Adrenal gland (tissue), 12 donors: ENCODE results near the gene ACBD6. TPM values are rescaled to one million over a fixed set of nuclear protein-coding genes. Genes with fewer than 3 reads are reported as not detected.

ENCODE experiments used
- DNase-seq, 7 donors: peaks; one replicate each; pipeline ENCODE4 v3.0.0-alpha.2; 2019 to 2020
- H3K27ac ChIP-seq, 5 donors: fragments of 200-600 bp; sonication (generic) in 4 of 5; 1 replicate in 3 of 5; 2 replicates in 2 of 5; pipeline versions ENCODE4 v1.5.1 to v1.8.0; 2016 to 2020; ENCODE audit warnings: mild to moderate bottlenecking in 1 of 5
- H3K27me3 ChIP-seq: fragments of 200-600 bp; 2 replicates; pipeline ENCODE4 v1.8.0; 2021
- H3K36me3 ChIP-seq, 2 donors: fragments of 200-600 bp; replicated peaks in 1 of 2; 1 replicate in 1 of 2; 2 replicates in 1 of 2; pipeline versions ENCODE4 v1.5.1 to v1.8.0; 2018 to 2022
- H3K4me1 ChIP-seq, 2 donors: fragments of 200-600 bp; replicated peaks in 1 of 2; 1 replicate in 1 of 2; 2 replicates in 1 of 2; pipeline versions ENCODE4 v1.5.1 to v1.8.0; 2018 to 2021
- H3K4me3 ChIP-seq, 4 donors: fragments of 200-600 bp; sonication (generic) in 3 of 4; one replicate each; pipeline ENCODE4 v1.5.1; 2016 to 2018
- H3K9me3 ChIP-seq, 3 donors: fragments of 200-600 bp; sonication (generic) in 1 of 3; replicated peaks in 1 of 3; 1 replicate in 2 of 3; 2 replicates in 1 of 3; pipeline versions ENCODE4 v1.5.1 to v1.8.0; 2016 to 2021
- POLR2A ChIP-seq, 2 donors: fragments of 450-650 bp; IDR thresholded peaks; one replicate each; pipeline ENCODE4 v1.6.1; 2017; ENCODE audit warnings: antibody characterized with exemption in 2 of 2, mild to moderate bottlenecking in 2 of 2, moderate library complexity in 1 of 2
- WGBS, 4 donors: extraction: QIAGEN DNeasy Blood & Tissue Kit in 2 of 4; methylation state at CpG; one replicate each; pipeline versions ENCODE4 v1.1.5 to v1.1.7; 2013 to 2017; 5-methylcytosine and 5-hydroxymethylcytosine counted together
- intact Hi-C, 2 donors: fragments of 100-400 bp; cut with DNase I; formaldehyde crosslinking; loops; one replicate each; pipeline versions ENCODE4 v1.14.1 to v1.15.0; 2022 to 2023
- polyA plus RNA-seq, 3 donors: library from polyadenylated mRNA; stranded (reverse); fragments of 200-250 nt in 2 of 3; fragments of 350-450 nt in 1 of 3; fragmentation: Illumina TruSeq in 1 of 3; extraction: RNeasy Lipid Tissue Mini Kit (QIAGEN cat#74804) in 1 of 3; gene quantifications; one replicate each; pipeline ENCODE4 v1.2.3, GENCODE V29; 2013 to 2014
- total RNA-seq, 9 donors: library from RNA; depleted of rRNA in 4 of 9; stranded (reverse); fragments of >200 nt in 4 of 9; fragments of 120-200 nt in 1 of 9; fragmentation: NEBNext Ultra II Directional in 1 of 9; extraction: Animal tissue kit (Norgen Biotek cat#: 25700) in 1 of 9; gene quantifications; one replicate each; pipeline versions ENCODE4 v1.1.0 to v1.2.4, GENCODE V29; 2013 to 2023
- TF ChIP-seq, protein P1 (sequence below), 6 experiments: fragments of 450-650 bp in 4 of 6; fragments of 200-600 bp in 2 of 6; sonication (generic) in 1 of 6; IDR thresholded peaks; 1 replicate in 5 of 6; 2 replicates in 1 of 6; pipeline versions ENCODE4 v1.5.1 to v1.8.0; 2016 to 2021; ENCODE audit warnings: antibody characterized with exemption in 6 of 6, mild to moderate bottlenecking in 2 of 6, moderate library complexity in 1 of 6
- donor health status: healthy with polysubstance abuse.
- donor health status: Bipolar disorder and iron deficiency.
- donor health status: DM: yes; HTN: yes; CAD: no.
- donor health status: DM: no; HTN: no; CAD: no.
- donor health status: DM: no; HTN: no; CAD: no.
- donor health status: DM: yes; HTN: yes; CAD: no.

ACBD6 gene
- total and polyA plus RNA-seq, 12 donors = 28.7 to 75.1 (median 36.6) TPM

DNA sequence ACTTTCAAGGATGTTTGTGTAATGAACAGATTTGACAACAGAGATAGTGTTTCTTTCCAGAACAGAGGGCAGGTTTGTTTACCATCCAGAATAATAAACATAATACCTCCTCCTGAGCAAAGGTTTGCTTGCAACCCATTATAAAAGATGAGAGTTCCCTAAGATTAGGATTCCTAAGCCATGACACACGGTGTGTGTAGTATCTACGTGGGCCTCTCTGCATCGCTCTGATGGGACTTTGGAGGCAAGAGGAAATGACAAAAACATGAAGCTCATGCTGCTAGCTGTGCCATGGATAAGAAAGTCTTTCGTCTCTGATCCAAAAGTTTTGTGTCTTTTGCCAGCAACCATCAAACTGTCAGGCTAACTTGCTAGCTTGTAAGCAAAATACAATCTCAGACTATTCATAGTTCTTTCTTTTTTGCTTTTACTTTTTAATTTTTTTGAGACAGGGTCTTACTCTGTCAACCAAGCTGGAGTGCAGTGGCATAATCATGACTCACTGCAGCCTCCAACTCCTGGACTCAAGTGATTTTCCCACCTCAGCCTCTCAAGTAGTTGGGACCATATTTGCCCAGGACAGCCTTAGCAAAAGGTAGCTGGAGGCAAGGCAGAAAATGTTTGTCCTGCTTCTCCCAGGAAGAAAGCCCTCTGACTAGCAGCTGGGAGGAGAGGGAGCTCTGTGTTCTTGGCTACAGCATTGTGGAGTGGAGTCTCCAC is 191.2 kb downstream of the ACBD6 start:
- Histone ChIP-seq H3K4me1 (peaks cover 0 to 6% of the 10 kb centered on the region in 2 donors), H3K27me3 (no peaks in the 10 kb centered on the region), H3K4me3 (no peak overlapping the region), H3K9me3 (no peaks in the 10 kb centered on the region), H3K27ac (no peak overlapping the region), H3K36me3 (no peaks in the 10 kb centered on the region)
- DNase-seq = no peak
- 96 to 99% (median 98%) methylated on average over 4 of the region's 4 CpGs for WGBS, 4 donors
- no peak for TF ChIP-seq POLR2A (IDR thresholded peaks at IDR 0.05)
- intact Hi-C loops = no loop called here

DNA sequence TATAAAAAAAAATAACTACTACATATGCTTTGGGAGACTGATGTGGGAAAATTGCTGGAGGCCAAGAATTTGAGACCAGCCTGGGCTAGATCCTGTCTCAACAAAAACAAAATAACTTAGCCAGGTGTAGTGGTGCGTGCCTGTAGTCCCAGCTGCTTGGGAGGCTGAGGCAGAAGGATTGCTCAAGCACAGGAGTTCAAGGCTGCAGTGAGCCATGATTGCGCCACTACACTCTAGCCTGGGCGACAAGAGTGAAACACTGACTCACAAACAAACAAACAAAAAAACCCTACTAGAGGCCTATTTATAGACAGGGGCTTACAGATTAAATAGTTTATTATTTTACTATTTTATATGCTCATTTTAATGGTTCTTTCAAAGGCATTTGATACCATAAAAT is 192.3 kb downstream of the ACBD6 start:
- intact Hi-C loops = no loop called here
- no peak for TF ChIP-seq POLR2A (IDR thresholded peaks at IDR 0.05)
- TF ChIP-seq, protein P1, sequence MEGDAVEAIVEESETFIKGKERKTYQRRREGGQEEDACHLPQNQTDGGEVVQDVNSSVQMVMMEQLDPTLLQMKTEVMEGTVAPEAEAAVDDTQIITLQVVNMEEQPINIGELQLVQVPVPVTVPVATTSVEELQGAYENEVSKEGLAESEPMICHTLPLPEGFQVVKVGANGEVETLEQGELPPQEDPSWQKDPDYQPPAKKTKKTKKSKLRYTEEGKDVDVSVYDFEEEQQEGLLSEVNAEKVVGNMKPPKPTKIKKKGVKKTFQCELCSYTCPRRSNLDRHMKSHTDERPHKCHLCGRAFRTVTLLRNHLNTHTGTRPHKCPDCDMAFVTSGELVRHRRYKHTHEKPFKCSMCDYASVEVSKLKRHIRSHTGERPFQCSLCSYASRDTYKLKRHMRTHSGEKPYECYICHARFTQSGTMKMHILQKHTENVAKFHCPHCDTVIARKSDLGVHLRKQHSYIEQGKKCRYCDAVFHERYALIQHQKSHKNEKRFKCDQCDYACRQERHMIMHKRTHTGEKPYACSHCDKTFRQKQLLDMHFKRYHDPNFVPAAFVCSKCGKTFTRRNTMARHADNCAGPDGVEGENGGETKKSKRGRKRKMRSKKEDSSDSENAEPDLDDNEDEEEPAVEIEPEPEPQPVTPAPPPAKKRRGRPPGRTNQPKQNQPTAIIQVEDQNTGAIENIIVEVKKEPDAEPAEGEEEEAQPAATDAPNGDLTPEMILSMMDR (IDR thresholded peaks at IDR 0.05) = no peak
- 56 to 78% (median 61%) methylated on average over 3 of the region's 3 CpGs for WGBS, 4 donors
- H3K36me3 ChIP-seq = no peaks in the 10 kb centered on the region
- no peak overlapping the region for H3K4me3 ChIP-seq
- H3K9me3 ChIP-seq = no peaks in the 10 kb centered on the region
- peak in 6 of 7 donors; percentile 42 to 67 (median 56) for DNase-seq
- H3K27ac ChIP-seq = no peak overlapping the region
- H3K27me3 ChIP-seq = no peaks in the 10 kb centered on the region
- peaks cover 0 to 6% of the 10 kb centered on the region in 2 donors for H3K4me1 ChIP-seq

DNA sequence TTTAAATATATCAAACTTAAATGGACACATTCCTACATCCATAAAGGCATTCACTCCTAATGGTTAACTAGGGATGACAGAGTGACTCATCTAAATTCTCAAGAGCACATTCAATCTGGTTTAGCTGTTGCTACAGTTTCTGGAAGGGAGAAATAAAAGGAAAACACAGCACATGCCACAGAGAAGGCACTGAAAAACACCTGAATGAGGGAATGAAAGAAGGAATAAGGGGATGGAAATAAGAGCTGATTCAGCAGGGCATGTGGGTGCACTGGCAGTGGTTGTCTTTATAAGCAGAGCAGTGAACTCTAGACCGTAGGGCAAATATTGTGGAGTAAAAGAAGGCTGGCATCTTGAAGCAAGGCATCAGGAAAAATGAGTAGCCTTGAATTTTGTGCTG is 193.0 kb downstream of the ACBD6 start:
- no peaks in the 10 kb centered on the region for H3K9me3 ChIP-seq
- WGBS, 4 donors = 39 to 85% (median 61%) methylated on average over 1 of the region's 1 CpG
- TF ChIP-seq, protein P1 (IDR thresholded peaks at IDR 0.05) = no peak
- TF ChIP-seq POLR2A (IDR thresholded peaks at IDR 0.05) = no peak
- H3K4me3 ChIP-seq = no peak overlapping the region
- no peaks in the 10 kb centered on the region for H3K36me3 ChIP-seq
- no peaks in the 10 kb centered on the region for H3K27me3 ChIP-seq
- H3K4me1 ChIP-seq = peaks cover 0 to 6% of the 10 kb centered on the region in 2 donors
- no peak for DNase-seq
- intact Hi-C loops = no loop called here
- H3K27ac ChIP-seq = peak overlapping the region in 1 of 5 donors; percentile 20

GRCh38 chr1:180301135-180301742 is 201.1 kb downstream of the ACBD6 start:
- 95 to 98% (median 96%) methylated on average over 2 of the region's 2 CpGs for WGBS, 4 donors
- no peak overlapping the region for H3K4me3 ChIP-seq
- H3K9me3 ChIP-seq = no peaks in the 10 kb centered on the region
- TF ChIP-seq POLR2A (IDR thresholded peaks at IDR 0.05) = no peak
- H3K4me1 ChIP-seq = no peaks in the 10 kb centered on the region
- DNase-seq = no peak
- intact Hi-C loops = no loop called here
- no peaks in the 10 kb centered on the region for H3K27me3 ChIP-seq
- H3K27ac ChIP-seq = no peak overlapping the region
- no peaks in the 10 kb centered on the region for H3K36me3 ChIP-seq

- H3K4me1 ChIP-seq = no peaks in the 10 kb centered on the region
- DNase-seq = no peak
- intact Hi-C loops = no loop called here
- no peak for TF ChIP-seq POLR2A (IDR thresholded peaks at IDR 0.05)
- TF ChIP-seq, protein P1 (IDR thresholded peaks at IDR 0.05) = no peak
- no peak overlapping the region for H3K27ac ChIP-seq
- H3K9me3 ChIP-seq = no peaks in the 10 kb centered on the region
- no peaks in the 10 kb centered on the region for H3K36me3 ChIP-seq
- WGBS, 4 donors = 64 to 75% (median 74%) methylated on average over 7 of the region's 7 CpGs
- H3K27me3 ChIP-seq = no peaks in the 10 kb centered on the region
- no peak overlapping the region for H3K4me3 ChIP-seq
These were observed 202.7 kb downstream of the ACBD6 start for GRCh38 chr1:180299479-180300221.
